Erythroblast (primary cell): ENCODE results near the gene TM7SF2.

Experiments
- GATA1 ChIP-seq: IDR thresholded peaks from 2 replicates; pipeline ENCODE4 v1.6.1; 2011; ENCODE audit warnings: low read depth, mild to moderate bottlenecking, control low read depth, low read length, moderate library complexity
- POLR2A ChIP-seq: IDR thresholded peaks from 2 replicates; pipeline ENCODE4 v1.6.1; 2011; ENCODE audit warnings: mild to moderate bottlenecking, low read length

DNA sequence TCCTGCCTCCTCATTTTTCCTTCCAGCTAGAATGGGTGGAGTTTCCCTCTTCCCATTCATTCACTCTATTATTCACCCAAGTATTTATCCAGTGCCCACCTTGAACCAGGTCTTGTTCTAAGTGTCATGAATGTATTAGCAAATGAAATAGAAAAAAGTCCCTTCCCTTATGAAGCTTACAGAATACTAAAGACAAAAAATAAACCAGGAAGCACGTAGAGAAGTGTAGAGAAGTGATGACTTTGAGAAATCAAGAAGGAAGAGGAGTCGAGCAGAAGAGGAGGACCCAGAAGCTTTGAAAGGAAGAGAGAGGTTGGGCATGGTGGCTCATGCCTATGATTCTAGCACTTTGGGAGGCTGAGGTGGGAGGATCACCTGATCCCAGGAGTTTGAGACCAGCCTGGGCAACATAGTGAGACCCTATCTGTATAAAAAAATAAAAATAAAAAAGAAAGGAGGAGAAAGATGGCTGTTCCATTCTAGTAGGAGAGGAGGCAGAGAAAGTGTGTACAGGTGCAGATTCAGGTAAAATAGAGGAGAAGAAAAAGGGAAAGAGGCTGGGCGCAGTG lies 39.7 kb downstream of the TM7SF2 start:
- no peak for TF ChIP-seq POLR2A
- no peak for TF ChIP-seq GATA1
